ENCODE data around the gene ABCG5.

DNA sequence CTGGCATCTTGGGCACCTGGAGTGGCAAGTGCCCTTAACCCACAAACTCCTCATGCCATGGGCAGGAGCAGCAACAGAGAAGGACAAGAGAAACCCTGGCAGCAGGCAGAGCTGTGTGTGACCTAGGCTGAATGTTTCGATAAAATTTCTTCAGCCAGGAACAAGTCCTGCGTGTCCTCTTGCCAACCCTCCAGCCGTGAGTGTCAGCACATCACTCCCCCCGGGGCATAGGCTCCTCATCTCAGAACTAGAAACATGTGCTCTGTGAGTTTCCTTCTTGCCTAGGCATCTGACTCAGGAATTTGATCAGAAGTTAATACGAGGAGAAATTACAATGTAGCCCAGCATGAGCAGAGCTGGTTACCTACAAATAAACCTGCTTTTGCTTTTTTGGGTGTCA is 2.3 kb upstream of the ABCG5 start:
- TF ChIP-seq, protein P1, sequence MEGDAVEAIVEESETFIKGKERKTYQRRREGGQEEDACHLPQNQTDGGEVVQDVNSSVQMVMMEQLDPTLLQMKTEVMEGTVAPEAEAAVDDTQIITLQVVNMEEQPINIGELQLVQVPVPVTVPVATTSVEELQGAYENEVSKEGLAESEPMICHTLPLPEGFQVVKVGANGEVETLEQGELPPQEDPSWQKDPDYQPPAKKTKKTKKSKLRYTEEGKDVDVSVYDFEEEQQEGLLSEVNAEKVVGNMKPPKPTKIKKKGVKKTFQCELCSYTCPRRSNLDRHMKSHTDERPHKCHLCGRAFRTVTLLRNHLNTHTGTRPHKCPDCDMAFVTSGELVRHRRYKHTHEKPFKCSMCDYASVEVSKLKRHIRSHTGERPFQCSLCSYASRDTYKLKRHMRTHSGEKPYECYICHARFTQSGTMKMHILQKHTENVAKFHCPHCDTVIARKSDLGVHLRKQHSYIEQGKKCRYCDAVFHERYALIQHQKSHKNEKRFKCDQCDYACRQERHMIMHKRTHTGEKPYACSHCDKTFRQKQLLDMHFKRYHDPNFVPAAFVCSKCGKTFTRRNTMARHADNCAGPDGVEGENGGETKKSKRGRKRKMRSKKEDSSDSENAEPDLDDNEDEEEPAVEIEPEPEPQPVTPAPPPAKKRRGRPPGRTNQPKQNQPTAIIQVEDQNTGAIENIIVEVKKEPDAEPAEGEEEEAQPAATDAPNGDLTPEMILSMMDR (IDR thresholded peaks at IDR 0.05), result no peak
- TF ChIP-seq POLR2A (IDR thresholded peaks at IDR 0.05), result no peak
- no peak for TF ChIP-seq POLR2AphosphoS5 (IDR thresholded peaks at IDR 0.05; ENCODE audit: insufficient read depth in 1 of 2, low read depth in 1 of 2)
